Measurements from ENCODE around the gene TYW1. TPM values are rescaled to one million over a fixed set of nuclear protein-coding genes. Genes with fewer than 3 reads are reported as not detected.

Gene TYW1
- total RNA-seq = 15.1 and 16.2 TPM in 2 replicates

GRCh38 chr7:66996444-66997191 is at the start of gene TYW1:
TYW1 (plus strand) TSS chr7:66996833; CDS start chr7:66996979, 146 bp downstream.

GRCh38 chr7:66995050-66995776 is 1.4 kb upstream of the TYW1 start, which contains the start of gene SBDS:
SBDS (minus strand) TSS chr7:66995586; CDS start chr7:66995417, 169 bp downstream.

Other genes starting within 250 kb of the TYW1 start
- gene TMEM248, start 75.6 kb upstream of the TYW1 start, total RNA-seq = 95.1 and 109 TPM in 2 replicates
- 89.3 and 94.0 TPM in 2 replicates for gene SBDS, start 1.2 kb upstream of the TYW1 start, total RNA-seq